Right lobe of liver (tissue), 4 donors: ENCODE results near the gene CFAP221.

Experiments used
- CTCF ChIP-seq, 4 donors: fragments of 200-600 bp in 3 of 4; fragments of 450-650 bp in 1 of 4; IDR thresholded peaks; one replicate each; pipeline versions ENCODE4 v1.5.1 to v1.8.0; 2016 to 2022; ENCODE audit warnings: antibody characterized with exemption in 4 of 4, mild to moderate bottlenecking in 2 of 4
- POLR2A ChIP-seq: fragments of 450-650 bp; IDR thresholded peaks from one replicate; pipeline ENCODE4 v1.6.1; 2017; ENCODE audit warnings: antibody characterized with exemption, mild to moderate bottlenecking
- donor health status: DM: no; HTN: no; CAD: no.
- donor health status: DM: no; HTN: no; CAD: no.
- donor health status: DM: no; HTN: yes; CAD: no.

- TF ChIP-seq CTCF (IDR thresholded peaks at IDR 0.05) (no peak), POLR2A (no peak)
Measured at GRCh38 chr2:119513832-119514231, 30.4 kb upstream of the CFAP221 start.
